Neural cell (in vitro differentiated cells): ENCODE measurements around the gene AZGP1.
"Not testable (repeated sequence)": the region's sequence is repeated elsewhere in the genome, so short reads cannot be mapped to it uniquely, and the experiment has no call there.

ENCODE experiments used
- CTCF ChIP-seq: fragments of 450-650 bp; IDR thresholded peaks from 2 replicates; pipeline ENCODE4 v1.5.1; 2014; ENCODE audit warnings: antibody characterized with exemption, mild to moderate bottlenecking, moderate library complexity; ENCODE audit not compliant: poor library complexity, severe bottlenecking
- EP300 ChIP-seq: fragments of 450-650 bp; conservative IDR thresholded peaks from 2 replicates; pipeline ENCODE4 v1.6.1; 2014; ENCODE audit warnings: antibody characterized with exemption, mild to moderate bottlenecking, moderate library complexity; ENCODE audit not compliant: poor library complexity, severe bottlenecking
- EZH2 ChIP-seq: fragments of 200-600, 300-800 bp; shearing (Covaris generic), sonication (generic); IDR thresholded peaks from 2 replicates; pipeline ENCODE4 v1.6.1; 2014; ENCODE audit warnings: antibody characterized with exemption, low read length, borderline replicate concordance, mild to moderate bottlenecking; ENCODE audit not compliant: insufficient read depth, poor library complexity, severe bottlenecking
- MXI1 ChIP-seq: fragments of 450-650 bp; conservative IDR thresholded peaks from 2 replicates; pipeline ENCODE4 v1.6.1; 2014; ENCODE audit warnings: antibody characterized with exemption, mild to moderate bottlenecking; ENCODE audit not compliant: poor library complexity, severe bottlenecking
- POLR2AphosphoS5 ChIP-seq: IDR thresholded peaks from 2 replicates; pipeline ENCODE4 v1.6.1; 2012
- RAD21 ChIP-seq: fragments of 450-650 bp; conservative IDR thresholded peaks from 2 replicates; pipeline ENCODE4 v1.6.1; 2014; ENCODE audit warnings: antibody characterized with exemption, mild to moderate bottlenecking, moderate library complexity
- REST ChIP-seq: IDR thresholded peaks from 2 replicates; pipeline ENCODE4 v1.6.1; 2012; ENCODE audit warnings: borderline replicate concordance
- SMC3 ChIP-seq: fragments of 450-650 bp; conservative IDR thresholded peaks from 2 replicates; pipeline ENCODE4 v1.6.1; 2014; ENCODE audit warnings: antibody characterized with exemption, mild to moderate bottlenecking, moderate library complexity; ENCODE audit not compliant: poor library complexity
- TAF1 ChIP-seq: IDR thresholded peaks from 2 replicates; pipeline ENCODE4 v1.6.1; 2012; ENCODE audit warnings: low read depth

- not testable (repeated sequence) for TF ChIP-seq CTCF, POLR2AphosphoS5, SMC3, REST, MXI1, EP300, TAF1, RAD21, EZH2
These were observed 5.2 kb upstream of the AZGP1 start for GRCh38 chr7:99981066-99981465.
